IPS DF 6.9 (cell line): ENCODE measurements around the gene FOXP1.

Experiments
- DNase-seq: peaks from one replicate; pipeline ENCODE4 v3.0.0-alpha.2; 2013; ENCODE audit warnings: low read depth, low spot score
- H3K27ac ChIP-seq: one replicate; pipeline ENCODE4 v1.5.1; 2013; ENCODE audit warnings: low read length, control low read depth
- H3K27me3 ChIP-seq: 2 replicates; pipeline ENCODE4 v1.6.1; 2013; ENCODE audit warnings: mild to moderate bottlenecking, low read length; ENCODE audit not compliant: control insufficient read depth, insufficient read depth
- H3K36me3 ChIP-seq: 2 replicates; pipeline ENCODE4 v1.6.1; 2013; ENCODE audit warnings: low read length; ENCODE audit not compliant: control insufficient read depth, insufficient read depth
- H3K4me1 ChIP-seq: 2 replicates; pipeline ENCODE4 v1.6.1; 2013; ENCODE audit warnings: low read length; ENCODE audit not compliant: control insufficient read depth, insufficient read depth
- H3K4me3 ChIP-seq: 2 replicates; pipeline ENCODE4 v1.5.1; 2013; ENCODE audit warnings: mild to moderate bottlenecking, low read length
- H3K9me3 ChIP-seq: 2 replicates; pipeline ENCODE4 v1.6.1; 2013; ENCODE audit warnings: low read length, inconsistent platforms; ENCODE audit not compliant: control insufficient read depth, insufficient read depth
- WGBS: extraction: QIAGEN DNeasy Blood & Tissue Kit; methylation state at CpG from one replicate; pipeline ENCODE4 v1.1.7; 2013; ENCODE audit warnings: mixed read lengths, missing lambda C conversion rate; ENCODE audit not compliant: insufficient read length, insufficient coverage; 5-methylcytosine and 5-hydroxymethylcytosine counted together

The FOXP1 gene

GRCh38 chr3:70959506-70960291 is 623.8 kb downstream of the FOXP1 start:
- H3K27ac ChIP-seq = no peak overlapping the region
- no peaks in the 10 kb centered on the region for H3K9me3 ChIP-seq
- DNase-seq = no peak
- H3K4me1 ChIP-seq = no peaks in the 10 kb centered on the region
- WGBS = no CpG with 5 or more reads among the region's 14 CpGs
- H3K4me3 ChIP-seq = no peak overlapping the region
- no peaks in the 10 kb centered on the region for H3K27me3 ChIP-seq
- H3K36me3 ChIP-seq = no peaks in the 10 kb centered on the region

- Histone ChIP-seq H3K27me3 (no peaks in the 10 kb centered on the region), H3K36me3 (no peaks in the 10 kb centered on the region), H3K4me1 (no peaks in the 10 kb centered on the region), H3K9me3 (no peaks in the 10 kb centered on the region), H3K4me3 (no peak overlapping the region), H3K27ac (no peak overlapping the region)
- no CpG with 5 or more reads among the region's 12 CpGs for WGBS
- DNase-seq = no peak
Measured at GRCh38 chr3:70952033-70952747, 631.3 kb downstream of the FOXP1 start.

- Histone ChIP-seq H3K27ac (no peak overlapping the region), H3K4me3 (no peak overlapping the region), H3K36me3 (no peaks in the 10 kb centered on the region), H3K27me3 (no peaks in the 10 kb centered on the region), H3K4me1 (no peaks in the 10 kb centered on the region), H3K9me3 (no peaks in the 10 kb centered on the region)
- no CpG with 5 or more reads among the region's 5 CpGs for WGBS
- no peak for DNase-seq
Measured at GRCh38 chr3:70951316-70951715, 632.2 kb downstream of the FOXP1 start.

GRCh38 chr3:70947579-70947978 is 635.9 kb downstream of the FOXP1 start:
- WGBS = no CpG with 5 or more reads among the region's 1 CpG
- Histone ChIP-seq H3K36me3 (no peaks in the 10 kb centered on the region), H3K27me3 (no peaks in the 10 kb centered on the region), H3K27ac (no peak overlapping the region), H3K4me1 (no peaks in the 10 kb centered on the region), H3K4me3 (no peak overlapping the region), H3K9me3 (no peaks in the 10 kb centered on the region)
- no peak for DNase-seq

- Histone ChIP-seq H3K27ac (no peak overlapping the region), H3K36me3 (no peaks in the 10 kb centered on the region), H3K4me1 (no peaks in the 10 kb centered on the region), H3K4me3 (no peak overlapping the region), H3K27me3 (no peaks in the 10 kb centered on the region), H3K9me3 (no peaks in the 10 kb centered on the region)
- DNase-seq = no peak
- WGBS = no CpG with 5 or more reads among the region's 3 CpGs
Measured at GRCh38 chr3:70943886-70944285, 639.6 kb downstream of the FOXP1 start.

GRCh38 chr3:70933105-70933810 is 650.3 kb downstream of the FOXP1 start:
- H3K4me3 ChIP-seq = no peak overlapping the region
- no peak overlapping the region for H3K27ac ChIP-seq
- H3K27me3 ChIP-seq = no peaks in the 10 kb centered on the region
- H3K4me1 ChIP-seq = no peaks in the 10 kb centered on the region
- no peak for DNase-seq
- no CpG with 5 or more reads among the region's 7 CpGs for WGBS
- no peaks in the 10 kb centered on the region for H3K9me3 ChIP-seq
- no peaks in the 10 kb centered on the region for H3K36me3 ChIP-seq

- no peaks in the 10 kb centered on the region for H3K9me3 ChIP-seq
- H3K4me3 ChIP-seq = no peak overlapping the region
- no peaks in the 10 kb centered on the region for H3K27me3 ChIP-seq
- H3K36me3 ChIP-seq = no peaks in the 10 kb centered on the region
- no peaks in the 10 kb centered on the region for H3K4me1 ChIP-seq
- no peak overlapping the region for H3K27ac ChIP-seq
- no CpG with 5 or more reads among the region's 4 CpGs for WGBS
- no peak for DNase-seq
Measured at GRCh38 chr3:70930066-70930465, 653.5 kb downstream of the FOXP1 start.

GRCh38 chr3:70927239-70927638 is 656.3 kb downstream of the FOXP1 start:
- Histone ChIP-seq H3K9me3 (no peaks in the 10 kb centered on the region), H3K27me3 (no peaks in the 10 kb centered on the region), H3K36me3 (no peaks in the 10 kb centered on the region), H3K4me1 (no peaks in the 10 kb centered on the region), H3K27ac (no peak overlapping the region), H3K4me3 (no peak overlapping the region)
- no CpG with 5 or more reads among the region's 4 CpGs for WGBS
- DNase-seq = no peak

- Histone ChIP-seq H3K27ac (no peak overlapping the region), H3K9me3 (no peaks in the 10 kb centered on the region), H3K4me1 (no peaks in the 10 kb centered on the region), H3K36me3 (no peaks in the 10 kb centered on the region), H3K4me3 (no peak overlapping the region), H3K27me3 (no peaks in the 10 kb centered on the region)
- no peak for DNase-seq
- no CpG with 5 or more reads among the region's 7 CpGs for WGBS
Measured at GRCh38 chr3:70926835-70927234, 656.7 kb downstream of the FOXP1 start.

GRCh38 chr3:70919661-70920060 is 663.9 kb downstream of the FOXP1 start:
- DNase-seq = no peak

More at GRCh38 chr3:70919661-70920060, 663.9 kb downstream of the FOXP1 start:
- Histone ChIP-seq H3K27me3 (no peaks in the 10 kb centered on the region), H3K36me3 (no peaks in the 10 kb centered on the region), H3K4me3 (no peak overlapping the region), H3K27ac (no peak overlapping the region), H3K9me3 (no peaks in the 10 kb centered on the region), H3K4me1 (no peaks in the 10 kb centered on the region)
- no CpG with 5 or more reads among the region's 3 CpGs for WGBS
